HG03378 (cell line): ENCODE data around the gene GFPT2.

Experiments used
- ATAC-seq: cut with Tn5 transposase; IDR thresholded peaks from one replicate; pipeline ENCODE4 v1.9.1; 2021; ENCODE audit warnings: mild to moderate bottlenecking, moderate library complexity; ENCODE audit not compliant: unreplicated experiment

The GFPT2 gene

DNA sequence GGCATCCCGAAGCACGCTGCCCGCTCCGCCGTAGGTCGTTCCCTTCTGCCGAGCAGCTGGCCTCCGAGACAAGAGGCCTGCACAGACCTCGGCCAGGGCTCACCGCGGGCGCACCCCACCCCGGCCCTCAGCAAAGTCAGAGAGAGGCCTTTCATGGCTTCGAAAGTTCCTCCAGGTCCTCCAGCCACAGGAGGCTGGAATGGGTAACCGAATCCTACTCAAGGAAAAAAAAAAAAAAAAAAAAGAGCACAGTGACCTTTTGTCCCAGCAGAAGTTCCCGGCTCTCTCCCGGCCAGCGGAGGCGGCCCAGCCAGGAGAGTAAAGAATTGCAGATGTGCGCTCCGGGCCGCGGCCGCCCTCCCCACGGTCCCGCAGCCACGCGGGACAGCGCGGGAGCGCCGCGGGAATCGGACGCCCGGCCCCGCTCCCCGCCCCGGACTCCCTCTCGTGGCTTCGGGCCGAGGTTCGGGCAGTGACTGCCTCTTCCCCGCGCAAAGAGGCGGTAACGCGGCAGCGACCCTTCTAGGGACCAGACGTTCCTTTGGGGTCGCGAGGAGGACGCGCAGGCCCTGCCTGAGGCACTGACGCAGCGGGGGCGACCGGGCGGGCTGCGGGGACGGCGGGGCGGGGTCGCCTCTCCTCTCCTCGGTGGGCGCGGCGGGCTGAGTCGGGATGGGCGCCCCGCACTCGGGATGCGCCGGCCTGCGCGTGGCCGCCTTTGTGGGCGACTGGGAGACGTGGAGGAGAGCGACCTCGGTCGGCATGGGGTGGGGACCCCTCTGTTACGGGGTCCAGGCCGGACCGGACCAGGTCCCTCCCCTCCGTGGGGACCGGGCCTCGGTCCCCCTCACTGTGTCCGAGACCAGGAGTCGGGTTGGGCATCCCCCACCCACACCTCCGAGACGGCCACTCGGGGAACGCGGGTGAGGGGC is 754 bp downstream of the GFPT2 start:
- ATAC-seq: no peak

DNA sequence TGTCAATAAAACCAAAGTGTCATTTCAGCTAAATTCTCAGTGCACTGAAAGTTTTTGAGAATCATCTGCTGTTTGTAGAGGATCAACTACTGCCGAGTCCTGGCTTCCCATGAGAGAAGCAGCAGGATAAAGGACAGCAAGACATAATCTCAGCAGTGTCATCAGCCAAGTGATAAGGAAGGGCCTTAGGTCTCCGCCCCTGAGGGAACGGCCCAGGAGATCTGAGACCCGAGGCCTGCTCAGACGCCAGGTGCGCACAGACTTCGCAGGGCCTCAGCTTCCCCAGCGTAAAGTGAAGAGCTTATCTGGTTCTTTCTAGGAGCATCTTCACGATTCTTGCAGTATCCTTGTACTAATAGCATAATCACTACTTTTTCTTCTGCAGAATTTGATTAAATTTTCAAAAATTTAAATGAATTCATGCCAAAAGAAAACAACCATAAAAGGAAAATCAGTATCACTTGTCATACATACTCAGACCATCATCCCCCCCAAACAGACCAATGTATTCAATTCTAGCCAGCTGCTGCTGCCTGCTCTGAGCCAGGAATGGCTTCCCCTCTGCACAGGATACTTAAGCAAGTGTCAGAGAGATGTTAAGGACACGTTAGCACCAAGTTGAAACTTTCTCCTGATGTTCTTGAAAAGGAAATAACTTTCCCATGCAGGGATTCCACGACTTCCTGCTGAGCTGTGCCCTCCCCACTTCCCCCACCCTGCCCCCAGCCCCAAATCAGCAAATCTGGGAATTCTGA is 2.2 kb downstream of the GFPT2 start:
- ATAC-seq: no peak

DNA sequence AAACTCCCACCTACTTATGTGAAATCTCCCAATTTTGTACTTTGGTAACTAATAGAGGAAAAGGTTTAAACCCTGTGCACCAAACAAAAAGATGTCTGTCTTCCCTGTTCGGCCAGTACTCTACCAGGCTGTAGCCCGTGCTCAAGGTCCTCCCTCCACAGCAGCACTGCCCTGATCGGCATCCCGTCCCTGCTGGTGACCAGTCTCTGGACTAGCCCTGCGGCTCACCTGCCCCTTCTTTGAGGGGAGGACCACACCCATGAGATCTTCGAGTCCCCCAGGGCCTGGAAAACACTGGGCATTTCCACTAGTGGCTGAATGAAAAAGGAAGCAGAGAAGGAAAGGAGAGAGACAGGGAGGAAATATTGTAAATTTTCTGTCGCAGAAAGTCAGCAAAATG is 2.8 kb downstream of the GFPT2 start:
- ATAC-seq: no peak

DNA sequence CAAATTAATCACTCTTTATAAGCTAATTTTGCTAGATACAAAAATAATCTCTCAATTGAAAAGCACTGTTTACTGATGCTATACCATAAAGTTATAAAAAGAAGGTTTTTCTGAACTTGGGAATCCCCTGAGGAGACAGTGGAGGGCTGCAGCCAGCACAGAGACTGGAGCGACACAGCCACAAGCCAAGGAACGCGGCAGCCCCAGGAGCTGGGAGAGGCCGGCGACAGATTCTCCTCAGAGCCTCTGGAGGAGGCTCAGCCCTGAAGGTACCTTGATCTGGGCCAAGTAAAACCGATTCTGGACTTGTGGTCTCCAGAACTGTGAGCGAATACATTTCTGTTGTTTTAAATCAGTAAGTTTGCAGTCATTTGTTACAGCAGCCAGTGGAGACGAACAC is 3.7 kb downstream of the GFPT2 start:
- no peak for ATAC-seq

DNA sequence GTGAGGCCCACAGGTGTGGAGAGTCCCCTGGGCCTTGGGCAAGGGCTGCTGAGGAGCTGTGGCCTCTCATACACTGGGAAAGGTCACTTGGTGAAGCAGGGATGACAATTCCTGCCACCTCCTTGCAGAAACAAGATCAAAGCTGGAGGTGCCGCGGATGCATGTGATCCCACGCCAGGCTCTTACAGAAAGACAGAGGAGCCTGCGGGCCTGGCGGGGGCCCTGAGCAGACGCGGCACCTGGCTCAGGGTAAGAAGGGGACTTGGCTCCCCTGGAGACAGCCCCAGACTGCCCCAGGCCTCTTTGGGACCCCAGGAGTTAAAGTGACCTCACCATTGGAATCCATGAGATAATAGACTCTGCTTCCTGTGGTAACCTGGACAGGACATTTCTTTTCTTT is 4.8 kb downstream of the GFPT2 start:
- ATAC-seq: no peak

DNA sequence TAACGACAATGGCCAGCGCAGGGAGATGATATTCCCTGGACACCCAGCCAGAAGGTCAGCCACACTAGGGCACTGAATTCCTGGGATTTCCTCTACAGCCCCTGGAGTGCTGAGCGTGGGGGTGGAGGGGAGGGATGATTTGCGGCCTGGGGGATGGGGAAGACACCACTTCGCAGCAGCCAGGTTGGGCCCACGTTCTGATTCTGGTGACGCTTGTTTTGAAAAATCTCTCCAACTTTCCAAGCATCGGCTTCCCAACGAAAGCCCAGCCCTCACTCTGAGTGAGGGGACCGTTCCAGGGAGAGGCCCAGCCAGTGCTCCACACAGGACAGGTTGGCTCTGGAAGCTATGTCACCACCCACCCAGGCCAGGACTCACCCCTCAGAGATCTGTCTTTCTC is 5.4 kb downstream of the GFPT2 start:
- ATAC-seq: no peak

DNA sequence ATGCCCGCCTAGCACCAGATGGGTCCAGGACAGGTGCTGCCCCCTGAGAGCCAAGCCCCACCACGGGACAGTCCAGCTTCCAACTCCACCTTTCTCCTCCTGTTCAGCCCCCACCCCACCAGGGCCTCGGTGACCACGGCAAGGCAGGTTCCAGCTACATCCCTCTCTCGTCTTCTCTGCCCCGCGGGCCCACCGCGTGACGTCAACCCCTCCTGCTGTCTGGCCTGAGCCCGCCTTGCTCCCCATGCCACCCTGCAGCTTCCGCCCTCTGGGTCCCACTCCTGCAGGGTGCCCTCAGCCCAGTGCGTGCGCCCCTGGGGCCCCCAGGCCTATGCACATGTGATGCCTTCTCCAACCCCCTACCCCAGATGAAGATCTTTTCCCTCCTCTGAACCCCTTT is 6.8 kb downstream of the GFPT2 start:
- no peak for ATAC-seq

DNA sequence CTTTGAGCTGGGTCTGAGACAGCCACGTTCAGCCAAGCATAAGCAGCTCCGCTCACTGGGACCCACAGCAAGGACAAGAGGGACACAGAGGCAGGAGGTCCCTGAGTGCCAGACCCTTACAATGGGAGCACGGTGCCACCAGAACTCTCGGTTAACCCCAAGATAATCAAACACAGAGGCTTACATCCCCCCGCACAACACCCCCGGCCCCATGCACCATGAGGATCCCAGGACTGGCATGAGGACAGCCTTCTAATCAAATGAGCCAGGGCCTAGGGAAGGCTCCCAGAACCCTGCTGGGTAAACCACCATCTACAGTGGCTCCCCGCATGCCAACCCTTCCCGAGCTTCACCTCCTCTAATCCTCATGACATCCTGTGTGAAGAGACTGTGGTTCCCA is 7.4 kb downstream of the GFPT2 start:
- ATAC-seq: no peak

DNA sequence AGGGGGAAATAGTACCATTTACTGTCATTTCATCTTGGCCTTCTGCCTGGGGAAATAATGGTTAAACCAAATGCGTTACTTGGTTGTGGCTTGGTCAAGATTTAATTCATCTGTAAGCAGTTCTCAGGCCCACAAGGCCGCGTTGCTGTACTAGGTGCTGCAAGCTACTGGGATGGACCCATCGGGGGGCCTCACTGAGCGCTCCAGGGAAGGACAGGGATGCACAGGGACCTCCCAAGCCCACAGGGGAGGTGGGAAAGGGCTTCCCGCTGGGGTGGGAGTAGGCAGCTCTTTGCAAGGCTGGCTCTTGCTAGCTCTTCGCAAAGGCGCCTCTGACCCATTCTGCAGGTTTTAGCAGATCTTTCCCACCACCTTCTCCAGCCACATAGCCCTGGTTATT is 8.0 kb downstream of the GFPT2 start:
- ATAC-seq: no peak

DNA sequence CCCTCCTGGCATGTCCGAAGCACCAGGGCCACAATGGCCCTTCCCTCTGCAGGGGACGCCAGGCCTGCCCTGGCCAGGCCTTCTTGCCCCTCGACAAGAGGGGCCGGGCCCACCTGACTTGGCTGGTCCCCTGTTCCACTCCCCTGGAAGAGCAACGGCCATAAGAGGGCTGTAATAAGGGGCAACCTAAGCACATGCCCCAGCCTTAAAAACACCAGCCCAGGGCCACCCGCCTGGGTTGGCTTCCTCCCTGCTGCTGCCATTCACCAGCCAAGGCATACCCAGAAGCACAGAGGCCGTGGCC is 8.5 kb downstream of the GFPT2 start:
- ATAC-seq: no peak

DNA sequence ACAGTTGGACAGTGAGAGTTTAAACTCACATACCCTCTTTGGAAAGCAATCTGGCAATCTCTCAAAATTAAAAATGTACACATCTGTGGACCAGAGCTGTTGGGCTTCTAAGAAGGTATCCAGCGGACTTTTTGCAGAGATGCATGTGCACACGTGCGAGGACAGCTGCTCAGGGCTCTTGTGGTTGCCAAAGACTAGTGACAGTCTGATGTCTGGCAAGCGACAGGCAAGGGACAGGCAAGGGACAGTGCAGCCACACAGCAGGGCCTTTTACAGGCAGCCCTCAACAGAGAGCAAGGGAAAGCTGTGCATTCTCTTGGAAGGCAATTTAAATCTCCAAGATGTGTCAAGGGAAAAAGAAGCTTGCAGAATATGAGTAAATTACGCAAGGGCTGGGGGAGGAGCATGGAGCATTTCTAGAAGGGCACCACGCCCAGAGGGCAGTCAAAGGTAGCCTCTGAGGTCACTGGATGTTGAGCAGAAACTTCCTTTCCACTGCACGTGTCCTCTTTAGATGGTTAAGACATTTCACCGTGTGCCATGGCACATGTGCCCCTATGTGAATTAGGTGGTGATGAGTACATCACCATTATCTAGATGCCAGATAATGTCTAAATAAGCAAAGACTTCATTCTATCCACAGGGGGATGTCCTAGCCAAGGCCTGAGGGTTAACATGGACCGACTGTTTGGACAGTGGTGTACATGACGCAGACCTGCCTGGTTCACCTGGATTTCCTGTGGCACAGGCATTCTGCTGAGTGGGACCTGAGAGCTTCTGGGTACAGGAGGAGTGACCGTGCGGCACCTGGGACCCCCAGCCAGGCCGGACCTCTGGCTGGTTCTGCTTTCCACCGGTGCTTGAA is 9.1 kb downstream of the GFPT2 start:
- ATAC-seq: no peak

DNA sequence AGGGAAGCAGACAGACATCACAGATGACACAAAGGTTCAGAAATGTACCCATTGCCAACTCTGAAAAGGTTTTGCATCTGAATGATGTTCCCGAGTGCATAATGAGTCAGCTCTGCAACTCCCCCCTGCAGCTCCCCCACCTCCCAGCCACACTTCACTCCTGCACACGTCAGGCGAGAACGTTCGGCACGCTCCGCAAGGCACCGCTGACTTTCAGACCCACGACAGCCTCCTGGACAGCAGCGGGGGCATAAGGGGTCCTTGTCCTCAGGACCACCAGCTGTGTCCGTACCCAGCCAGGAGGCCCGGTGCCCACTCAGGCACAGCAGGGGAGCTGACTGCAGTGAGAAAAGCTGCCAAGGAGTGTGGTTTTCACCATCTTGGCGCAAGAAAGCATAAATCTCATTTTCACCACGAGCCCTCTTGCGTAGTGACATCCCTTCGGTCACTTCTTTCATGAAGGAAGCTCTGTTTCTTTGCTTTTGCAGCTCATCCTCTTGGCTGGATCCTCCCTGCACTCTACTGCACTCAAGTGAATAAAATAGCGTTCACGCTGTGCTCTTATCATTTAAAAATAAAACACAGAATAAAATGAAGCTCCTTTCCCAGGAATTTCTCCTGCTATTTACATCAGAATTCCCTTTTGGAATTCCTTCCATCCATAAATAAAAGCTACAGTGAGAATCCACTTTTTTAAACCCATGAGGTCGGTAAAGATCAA is 9.9 kb downstream of the GFPT2 start:
- no peak for ATAC-seq

DNA sequence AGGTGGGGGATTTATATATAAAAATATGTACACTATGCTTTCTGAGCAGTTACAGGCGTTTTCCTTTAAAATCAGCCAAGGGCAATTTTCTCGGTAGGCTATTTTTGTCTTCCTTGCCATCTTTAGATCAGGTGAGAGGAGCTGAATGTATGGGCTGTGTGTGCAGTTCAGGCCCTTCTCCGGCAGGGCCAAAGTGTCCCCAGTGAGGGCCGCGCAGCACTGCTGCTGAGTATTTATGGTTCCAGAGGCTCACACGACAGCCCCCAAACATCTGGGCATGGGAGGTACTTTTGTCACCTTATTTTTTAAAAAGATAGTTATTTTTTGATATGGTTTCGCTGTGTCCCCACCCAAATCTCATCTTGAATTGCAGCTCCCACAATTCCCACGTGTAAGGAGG is 11.5 kb downstream of the GFPT2 start:
- ATAC-seq: no peak

DNA sequence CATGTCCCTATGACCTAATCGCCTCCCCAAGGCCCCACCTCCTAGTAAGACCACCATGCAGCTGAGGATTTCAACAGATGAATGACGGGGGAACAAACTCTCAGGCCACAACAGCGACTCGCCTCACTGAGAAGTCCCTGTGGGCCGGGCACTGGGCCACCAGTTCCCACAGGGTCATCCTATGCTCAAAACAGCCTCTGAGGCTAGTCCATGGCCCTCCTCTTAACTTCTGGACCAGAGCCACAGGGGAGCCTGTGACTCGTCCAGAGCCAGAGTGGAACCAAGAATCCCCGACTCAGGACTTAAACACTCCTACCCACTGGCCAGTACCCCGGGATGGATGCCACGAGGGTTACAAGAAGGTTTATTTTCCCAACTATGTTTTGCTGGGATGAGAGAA is 12.3 kb downstream of the GFPT2 start:
- ATAC-seq: no peak

DNA sequence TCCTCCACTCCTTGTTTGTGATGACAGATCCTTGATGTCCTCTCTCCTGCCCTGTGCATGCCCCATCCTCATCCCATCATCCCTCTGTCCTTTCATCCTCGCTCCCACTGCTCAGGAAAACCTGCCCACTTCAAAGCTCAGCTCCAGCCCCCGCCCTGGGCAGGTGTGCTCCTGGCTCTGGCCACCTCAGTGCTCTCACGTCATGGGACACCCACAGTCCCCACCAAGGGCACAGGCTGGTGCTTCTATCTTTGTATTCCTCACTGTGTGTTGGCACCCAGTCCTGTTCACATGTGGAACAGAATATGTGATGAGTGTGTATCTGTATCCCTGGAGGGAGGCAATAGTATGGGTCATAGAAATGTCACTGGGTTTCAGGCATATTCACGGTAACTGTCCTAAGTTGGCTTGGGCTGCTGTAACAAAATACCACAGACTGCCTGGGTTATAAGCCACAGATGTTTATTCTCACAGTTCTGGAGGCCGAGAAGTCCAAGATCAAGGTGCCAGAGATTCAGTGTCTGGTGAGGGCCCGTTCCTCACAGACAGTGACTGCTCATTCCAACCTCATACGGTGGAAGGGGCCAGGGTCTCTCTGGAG is 13.5 kb downstream of the GFPT2 start:
- no peak for ATAC-seq

DNA sequence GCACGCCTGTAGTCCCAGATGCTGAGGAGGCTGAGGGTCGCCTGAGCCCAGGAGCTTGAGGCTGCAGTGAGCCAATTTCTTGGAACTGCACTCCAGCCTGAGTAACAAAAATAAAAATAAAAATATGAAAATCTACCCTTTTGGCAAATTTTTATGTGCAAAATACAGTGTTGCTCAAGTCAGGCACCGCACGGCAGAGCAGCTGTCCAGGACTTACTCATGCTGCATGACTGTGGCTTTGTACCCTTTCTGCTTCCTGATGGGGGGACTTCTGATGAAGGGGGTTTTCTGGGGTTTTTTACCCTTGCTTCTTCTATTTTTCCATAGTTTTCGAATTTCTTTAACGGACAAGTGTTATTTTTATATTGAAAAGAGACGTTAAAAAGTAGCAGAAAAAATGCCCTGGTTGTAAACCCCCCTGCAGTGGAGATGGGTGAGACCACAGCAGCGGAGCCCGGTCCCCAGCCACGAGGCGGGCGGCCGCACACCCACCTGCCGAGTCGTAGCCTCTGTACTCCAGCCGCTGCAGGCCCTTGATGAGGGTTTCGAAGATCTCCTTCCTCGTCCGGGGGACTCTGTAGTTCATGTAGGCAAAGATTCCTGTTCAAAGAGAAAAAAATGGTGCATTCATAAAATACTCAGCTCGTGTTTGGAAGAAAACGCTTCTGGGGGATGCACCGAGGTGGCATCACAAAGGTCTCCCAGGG is 15.0 kb downstream of the GFPT2 start:
- ATAC-seq: no peak

DNA sequence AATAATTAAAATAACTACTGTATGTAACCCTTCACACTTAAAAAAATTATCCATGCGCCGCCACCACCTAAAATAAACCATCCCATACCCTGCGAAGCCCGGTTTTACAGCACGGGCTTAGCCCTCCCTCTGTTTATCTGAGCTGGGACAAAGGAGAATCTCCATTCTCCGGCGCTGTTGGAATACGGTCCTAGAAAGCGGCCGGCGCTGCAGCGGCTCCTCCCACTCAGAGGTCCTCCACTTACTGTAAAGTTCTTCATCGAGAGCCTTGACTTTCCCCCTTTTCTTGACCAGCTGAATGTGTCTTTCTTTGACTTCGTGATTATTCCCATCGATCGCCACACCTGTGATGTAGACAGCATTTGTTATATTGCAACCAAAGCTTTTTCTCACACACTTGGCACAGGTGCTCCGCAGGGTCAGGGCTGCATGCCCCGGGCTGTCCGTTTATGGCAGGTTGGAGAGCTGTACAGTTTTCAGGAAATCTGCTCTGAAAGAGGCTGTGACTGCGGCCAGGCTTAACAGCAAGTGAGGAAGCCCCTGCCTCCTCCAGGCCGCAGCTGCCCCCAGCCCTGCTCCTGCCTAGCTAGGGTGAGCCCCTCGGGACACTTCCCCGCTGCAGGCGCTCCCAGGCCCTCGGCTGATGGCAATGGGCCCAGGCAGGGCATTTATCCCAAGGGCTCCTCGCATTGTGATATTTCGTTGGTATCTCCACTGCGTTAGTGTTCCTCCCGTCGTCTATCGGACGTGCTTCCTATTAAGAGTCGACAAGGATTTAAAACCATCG is 16.7 kb downstream of the GFPT2 start:
- ATAC-seq: no peak

DNA sequence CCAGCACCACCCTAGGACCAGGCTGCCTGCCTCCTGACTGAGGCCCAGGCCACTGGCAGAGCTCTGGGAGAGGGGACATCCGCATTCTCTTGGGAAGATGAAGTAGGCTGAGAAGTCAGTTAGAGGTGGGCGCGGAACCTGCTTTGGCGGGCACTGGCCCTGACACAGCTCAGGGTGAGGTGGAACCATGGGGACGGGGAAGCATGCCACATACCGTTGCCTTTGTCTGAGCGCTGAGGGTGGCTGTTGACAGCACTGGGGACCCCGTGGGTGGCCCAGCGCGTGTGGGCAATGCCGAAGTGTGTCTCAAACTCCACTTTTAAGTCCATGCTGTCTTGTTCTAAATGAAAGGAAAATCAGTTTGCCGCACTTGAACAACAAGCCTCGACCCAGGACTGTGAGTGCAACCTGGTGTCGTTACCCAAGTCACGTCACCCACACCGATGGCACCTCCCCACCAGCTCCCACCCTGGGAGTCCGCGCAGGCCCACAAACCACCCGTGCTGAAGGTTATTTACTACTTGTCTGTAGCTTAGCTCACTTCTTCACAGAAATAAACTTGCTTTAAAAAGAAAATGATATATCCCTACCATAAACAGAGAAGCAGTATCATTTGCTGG is 17.4 kb downstream of the GFPT2 start:
- no peak for ATAC-seq
